Measurements from ENCODE around the gene RBBP6. TPM values are rescaled to one million over a fixed set of nuclear protein-coding genes. Genes with fewer than 3 reads are reported as not detected.

Gene RBBP6
- total and polyA plus RNA-seq, 2 experiments from 2014 or later: 40.2 to 88.9 TPM

DNA sequence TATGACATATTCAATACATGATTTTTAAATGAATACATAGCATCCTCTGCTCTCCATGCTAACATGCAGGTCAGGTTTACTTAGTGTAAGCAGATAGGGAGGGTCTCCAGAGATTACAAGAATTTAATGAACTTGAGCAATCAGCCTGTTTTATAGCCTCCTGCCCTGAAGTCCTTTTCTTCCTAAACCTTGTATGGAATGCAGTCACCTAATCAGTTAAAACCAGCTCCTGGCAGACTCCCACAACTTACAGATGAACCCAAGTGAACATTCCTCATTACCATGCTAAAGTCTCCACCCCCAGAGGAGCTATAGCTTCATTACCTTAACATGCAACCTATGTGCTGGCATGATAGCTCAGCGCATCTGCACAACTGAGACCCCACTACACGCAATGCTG lies 48.5 kb upstream of the RBBP6 start:
- TF ChIP-seq JUNB (IDR thresholded peaks at IDR 0.05; ENCODE audit: unreplicated experiment): no peak
- no peak for TF ChIP-seq ZNF114 (CRISPR knock-in tag; IDR thresholded peaks at IDR 0.05)
- TF ChIP-seq EZH2phosphoT487 (IDR thresholded peaks at IDR 0.05; ENCODE audit: unreplicated experiment): no peak

DNA sequence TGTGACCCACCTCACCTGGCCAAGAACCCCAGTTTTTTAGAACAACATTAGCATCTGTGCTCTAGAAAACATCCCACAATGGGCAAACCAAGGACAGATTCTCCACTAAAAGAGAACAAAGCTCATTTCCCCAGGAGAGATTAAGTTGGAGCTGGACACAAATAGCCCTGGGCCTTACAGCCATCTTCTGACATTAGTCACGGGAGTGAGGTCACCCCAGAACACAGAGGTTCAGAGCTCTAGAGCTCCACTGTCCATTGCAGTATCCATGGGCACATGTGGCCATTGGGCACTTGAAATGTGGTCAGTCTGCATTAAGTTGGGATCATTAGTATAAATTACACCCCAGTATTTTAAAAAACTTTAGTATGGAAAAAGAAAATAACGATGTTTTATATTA lies 47.6 kb upstream of the RBBP6 start:
- DNase-seq (ENCODE audit: low spot score) (no peak), ATAC-seq (no peak)
- no peak overlapping the region for H2AFZ ChIP-seq
- no peaks in the 10 kb centered on the region for H3K4me1 Mint-ChIP-seq
- H3K79me2 ChIP-seq (replicated peaks; ENCODE audit: insufficient read depth): no peaks in the 10 kb centered on the region
- no peak overlapping the region for H3K4me2 ChIP-seq
- peaks cover 7% of the 10 kb centered on the region for H3K27me3 Mint-ChIP-seq (ENCODE audit: insufficient read depth, low read depth, poor library complexity)
- no peaks in the 10 kb centered on the region for H3K9me2 ChIP-seq (ENCODE audit: insufficient read depth)
- H3K36me3 Mint-ChIP-seq (ENCODE audit: low read depth): peaks cover 10% of the 10 kb centered on the region; the same call in 1 of the 3 replicates
- no peak overlapping the region for H3K4me3 Mint-ChIP-seq
- no peaks in the 10 kb centered on the region for H3K27me3 ChIP-seq (ENCODE audit: insufficient read depth)
- H3K27ac Mint-ChIP-seq: no peak overlapping the region
- no peaks in the 10 kb centered on the region for H4K20me1 ChIP-seq (replicated peaks; ENCODE audit: insufficient read depth)
- H3F3A ChIP-seq (replicated peaks; ENCODE audit: low read depth): no peaks in the 10 kb centered on the region
- H3K36me3 ChIP-seq (ENCODE audit: insufficient read depth): no peaks in the 10 kb centered on the region
- peaks cover 26% of the 10 kb centered on the region for H3K9me3 Mint-ChIP-seq
- H3K4me3 ChIP-seq: no peak overlapping the region
- H3K27ac ChIP-seq (ENCODE audit: low read depth): no peak overlapping the region
- TF ChIP-seq ZNF331 (CRISPR knock-in tag; IDR thresholded peaks at IDR 0.05; ENCODE audit: low read depth) (no peak), ETS1 (IDR thresholded peaks at IDR 0.05) (no peak), STAT1 (IDR thresholded peaks at IDR 0.05; ENCODE audit: unreplicated experiment) (no peak), CREB1 (CRISPR knock-in tag; IDR thresholded peaks at IDR 0.05; ENCODE audit: low read depth) (no peak), EZH2phosphoT487 (IDR thresholded peaks at IDR 0.05; ENCODE audit: unreplicated experiment) (no peak)
- TF ChIP-seq, protein P1, sequence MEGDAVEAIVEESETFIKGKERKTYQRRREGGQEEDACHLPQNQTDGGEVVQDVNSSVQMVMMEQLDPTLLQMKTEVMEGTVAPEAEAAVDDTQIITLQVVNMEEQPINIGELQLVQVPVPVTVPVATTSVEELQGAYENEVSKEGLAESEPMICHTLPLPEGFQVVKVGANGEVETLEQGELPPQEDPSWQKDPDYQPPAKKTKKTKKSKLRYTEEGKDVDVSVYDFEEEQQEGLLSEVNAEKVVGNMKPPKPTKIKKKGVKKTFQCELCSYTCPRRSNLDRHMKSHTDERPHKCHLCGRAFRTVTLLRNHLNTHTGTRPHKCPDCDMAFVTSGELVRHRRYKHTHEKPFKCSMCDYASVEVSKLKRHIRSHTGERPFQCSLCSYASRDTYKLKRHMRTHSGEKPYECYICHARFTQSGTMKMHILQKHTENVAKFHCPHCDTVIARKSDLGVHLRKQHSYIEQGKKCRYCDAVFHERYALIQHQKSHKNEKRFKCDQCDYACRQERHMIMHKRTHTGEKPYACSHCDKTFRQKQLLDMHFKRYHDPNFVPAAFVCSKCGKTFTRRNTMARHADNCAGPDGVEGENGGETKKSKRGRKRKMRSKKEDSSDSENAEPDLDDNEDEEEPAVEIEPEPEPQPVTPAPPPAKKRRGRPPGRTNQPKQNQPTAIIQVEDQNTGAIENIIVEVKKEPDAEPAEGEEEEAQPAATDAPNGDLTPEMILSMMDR (conservative IDR thresholded peaks at IDR 0.05; ENCODE audit: low read depth in 2 of 2): no peak
- TF ChIP-seq, protein P2, sequence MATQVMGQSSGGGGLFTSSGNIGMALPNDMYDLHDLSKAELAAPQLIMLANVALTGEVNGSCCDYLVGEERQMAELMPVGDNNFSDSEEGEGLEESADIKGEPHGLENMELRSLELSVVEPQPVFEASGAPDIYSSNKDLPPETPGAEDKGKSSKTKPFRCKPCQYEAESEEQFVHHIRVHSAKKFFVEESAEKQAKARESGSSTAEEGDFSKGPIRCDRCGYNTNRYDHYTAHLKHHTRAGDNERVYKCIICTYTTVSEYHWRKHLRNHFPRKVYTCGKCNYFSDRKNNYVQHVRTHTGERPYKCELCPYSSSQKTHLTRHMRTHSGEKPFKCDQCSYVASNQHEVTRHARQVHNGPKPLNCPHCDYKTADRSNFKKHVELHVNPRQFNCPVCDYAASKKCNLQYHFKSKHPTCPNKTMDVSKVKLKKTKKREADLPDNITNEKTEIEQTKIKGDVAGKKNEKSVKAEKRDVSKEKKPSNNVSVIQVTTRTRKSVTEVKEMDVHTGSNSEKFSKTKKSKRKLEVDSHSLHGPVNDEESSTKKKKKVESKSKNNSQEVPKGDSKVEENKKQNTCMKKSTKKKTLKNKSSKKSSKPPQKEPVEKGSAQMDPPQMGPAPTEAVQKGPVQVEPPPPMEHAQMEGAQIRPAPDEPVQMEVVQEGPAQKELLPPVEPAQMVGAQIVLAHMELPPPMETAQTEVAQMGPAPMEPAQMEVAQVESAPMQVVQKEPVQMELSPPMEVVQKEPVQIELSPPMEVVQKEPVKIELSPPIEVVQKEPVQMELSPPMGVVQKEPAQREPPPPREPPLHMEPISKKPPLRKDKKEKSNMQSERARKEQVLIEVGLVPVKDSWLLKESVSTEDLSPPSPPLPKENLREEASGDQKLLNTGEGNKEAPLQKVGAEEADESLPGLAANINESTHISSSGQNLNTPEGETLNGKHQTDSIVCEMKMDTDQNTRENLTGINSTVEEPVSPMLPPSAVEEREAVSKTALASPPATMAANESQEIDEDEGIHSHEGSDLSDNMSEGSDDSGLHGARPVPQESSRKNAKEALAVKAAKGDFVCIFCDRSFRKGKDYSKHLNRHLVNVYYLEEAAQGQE (IDR thresholded peaks at IDR 0.05; ENCODE audit: unreplicated experiment): no peak
- H3K4me1 ChIP-seq (ENCODE audit: insufficient read depth): no peaks in the 10 kb centered on the region

More for the DNA sequence above, 48.5 kb upstream of the RBBP6 start:
- H3K9me3 Mint-ChIP-seq: peaks cover 26% of the 10 kb centered on the region
- no peaks in the 10 kb centered on the region for H3K27me3 ChIP-seq (ENCODE audit: insufficient read depth)
- no peaks in the 10 kb centered on the region for H3K36me3 ChIP-seq (ENCODE audit: insufficient read depth)
- no peaks in the 10 kb centered on the region for H3K4me1 Mint-ChIP-seq
- no peaks in the 10 kb centered on the region for H3F3A ChIP-seq (replicated peaks; ENCODE audit: low read depth)
- H3K27me3 Mint-ChIP-seq (ENCODE audit: insufficient read depth, low read depth, poor library complexity): peaks cover 9% of the 10 kb centered on the region
- peaks cover 10% of the 10 kb centered on the region; the same call in 1 of the 3 replicates for H3K36me3 Mint-ChIP-seq (ENCODE audit: low read depth)
- H3K27ac Mint-ChIP-seq: no peak overlapping the region
- DNase-seq (ENCODE audit: low spot score) (no peak), ATAC-seq (no peak)
- no peak overlapping the region for H3K4me3 Mint-ChIP-seq
- H3K4me3 ChIP-seq: no peak overlapping the region
- H3K4me1 ChIP-seq (ENCODE audit: insufficient read depth): no peaks in the 10 kb centered on the region
- H3K4me2 ChIP-seq: no peak overlapping the region
- H2AFZ ChIP-seq: no peak overlapping the region
- no peaks in the 10 kb centered on the region for H4K20me1 ChIP-seq (replicated peaks; ENCODE audit: insufficient read depth)
- H3K27ac ChIP-seq (ENCODE audit: low read depth): no peak overlapping the region
- no peaks in the 10 kb centered on the region for H3K79me2 ChIP-seq (replicated peaks; ENCODE audit: insufficient read depth)
- H3K9me2 ChIP-seq (ENCODE audit: insufficient read depth): no peaks in the 10 kb centered on the region

Data from GM23338 (cell line).